ENCODE measurements around the gene MIDN.

MIDN gene

DNA sequence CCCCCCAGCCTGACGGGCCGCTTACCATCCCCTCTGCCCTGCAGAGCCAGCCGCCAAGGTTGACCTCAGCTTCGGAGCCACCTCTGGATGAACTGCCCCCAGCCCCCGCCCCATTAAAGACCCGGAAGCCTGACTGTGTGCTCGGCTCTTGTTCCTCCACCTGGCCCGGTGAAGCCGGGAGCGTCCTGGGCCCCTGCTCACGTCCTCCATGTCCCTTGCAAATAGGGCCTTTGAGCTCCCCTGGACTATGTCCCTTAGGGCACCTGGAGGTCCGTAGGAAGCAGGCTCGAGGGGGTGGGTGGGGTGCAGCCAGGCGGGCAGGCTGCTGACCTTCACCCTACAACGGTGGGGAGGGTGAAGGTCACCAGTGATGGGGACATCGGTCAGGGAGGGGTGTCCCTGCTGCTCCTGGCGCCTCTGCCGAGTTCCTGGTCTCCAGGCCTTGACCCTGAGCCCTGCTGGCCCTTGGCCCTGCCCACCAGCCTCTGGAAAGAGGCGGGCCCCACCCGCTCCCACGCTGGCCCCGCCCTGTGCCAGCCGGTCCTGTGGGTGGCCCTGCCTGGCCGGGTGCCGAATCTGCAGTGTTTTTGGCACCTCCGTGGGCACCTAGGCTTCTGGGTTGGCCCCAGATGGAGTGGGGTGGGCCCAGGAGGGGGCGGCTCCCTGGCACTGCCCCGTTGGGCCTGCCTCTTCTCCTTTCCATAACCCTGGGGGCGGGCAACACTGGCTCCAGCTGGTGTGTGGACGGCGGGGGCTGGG lies 3.5 kb upstream of the MIDN start:
- TF ChIP-seq ZNF561 (tag by site-specific recombination; IDR thresholded peaks at IDR 0.05; ENCODE audit: borderline replicate concordance) = peak; percentile 4; the same call in 1 of the 2 replicates
- TF ChIP-seq ZFHX2 (tag by site-specific recombination; conservative IDR thresholded peaks at IDR 0.05) = peak; percentile 88
- TF ChIP-seq GLI4 (tag by site-specific recombination; IDR thresholded peaks at IDR 0.05) = no peak
- TF ChIP-seq ZNF112 (tag by site-specific recombination; IDR thresholded peaks at IDR 0.05) = no peak
- TF ChIP-seq SP2 (tag by site-specific recombination; IDR thresholded peaks at IDR 0.05) = peak; percentile 63
- TF ChIP-seq, protein P1, sequence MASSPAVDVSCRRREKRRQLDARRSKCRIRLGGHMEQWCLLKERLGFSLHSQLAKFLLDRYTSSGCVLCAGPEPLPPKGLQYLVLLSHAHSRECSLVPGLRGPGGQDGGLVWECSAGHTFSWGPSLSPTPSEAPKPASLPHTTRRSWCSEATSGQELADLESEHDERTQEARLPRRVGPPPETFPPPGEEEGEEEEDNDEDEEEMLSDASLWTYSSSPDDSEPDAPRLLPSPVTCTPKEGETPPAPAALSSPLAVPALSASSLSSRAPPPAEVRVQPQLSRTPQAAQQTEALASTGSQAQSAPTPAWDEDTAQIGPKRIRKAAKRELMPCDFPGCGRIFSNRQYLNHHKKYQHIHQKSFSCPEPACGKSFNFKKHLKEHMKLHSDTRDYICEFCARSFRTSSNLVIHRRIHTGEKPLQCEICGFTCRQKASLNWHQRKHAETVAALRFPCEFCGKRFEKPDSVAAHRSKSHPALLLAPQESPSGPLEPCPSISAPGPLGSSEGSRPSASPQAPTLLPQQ (tag by site-specific recombination; IDR thresholded peaks at IDR 0.05) = peak; percentile 82
- TF ChIP-seq OSR2 (tag by site-specific recombination; IDR thresholded peaks at IDR 0.05) = 0 out of 2 replicates have a peak, but pooled peaks have one; percentile 2
- TF ChIP-seq ZNF335 (tag by site-specific recombination; conservative IDR thresholded peaks at IDR 0.05) = peak; percentile 66
- 0 out of 2 replicates have a peak, but pooled peaks have one; percentile 1 for TF ChIP-seq ZNF404 (tag by site-specific recombination; IDR thresholded peaks at IDR 0.05)
- peak; percentile 13; the same call in 1 of the 2 replicates for TF ChIP-seq ZXDB (tag by site-specific recombination; IDR thresholded peaks at IDR 0.05)
- TF ChIP-seq KLF10 (tag by site-specific recombination; IDR thresholded peaks at IDR 0.05) = no peak
- TF ChIP-seq KLF1 (tag by site-specific recombination; IDR thresholded peaks at IDR 0.05) = peak; percentile 85
- TF ChIP-seq, protein P2, sequence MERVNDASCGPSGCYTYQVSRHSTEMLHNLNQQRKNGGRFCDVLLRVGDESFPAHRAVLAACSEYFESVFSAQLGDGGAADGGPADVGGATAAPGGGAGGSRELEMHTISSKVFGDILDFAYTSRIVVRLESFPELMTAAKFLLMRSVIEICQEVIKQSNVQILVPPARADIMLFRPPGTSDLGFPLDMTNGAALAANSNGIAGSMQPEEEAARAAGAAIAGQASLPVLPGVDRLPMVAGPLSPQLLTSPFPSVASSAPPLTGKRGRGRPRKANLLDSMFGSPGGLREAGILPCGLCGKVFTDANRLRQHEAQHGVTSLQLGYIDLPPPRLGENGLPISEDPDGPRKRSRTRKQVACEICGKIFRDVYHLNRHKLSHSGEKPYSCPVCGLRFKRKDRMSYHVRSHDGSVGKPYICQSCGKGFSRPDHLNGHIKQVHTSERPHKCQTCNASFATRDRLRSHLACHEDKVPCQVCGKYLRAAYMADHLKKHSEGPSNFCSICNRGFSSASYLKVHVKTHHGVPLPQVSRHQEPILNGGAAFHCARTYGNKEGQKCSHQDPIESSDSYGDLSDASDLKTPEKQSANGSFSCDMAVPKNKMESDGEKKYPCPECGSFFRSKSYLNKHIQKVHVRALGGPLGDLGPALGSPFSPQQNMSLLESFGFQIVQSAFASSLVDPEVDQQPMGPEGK (tag by site-specific recombination; IDR thresholded peaks at IDR 0.05) = peak; percentile 92
- TF ChIP-seq, protein P3, sequence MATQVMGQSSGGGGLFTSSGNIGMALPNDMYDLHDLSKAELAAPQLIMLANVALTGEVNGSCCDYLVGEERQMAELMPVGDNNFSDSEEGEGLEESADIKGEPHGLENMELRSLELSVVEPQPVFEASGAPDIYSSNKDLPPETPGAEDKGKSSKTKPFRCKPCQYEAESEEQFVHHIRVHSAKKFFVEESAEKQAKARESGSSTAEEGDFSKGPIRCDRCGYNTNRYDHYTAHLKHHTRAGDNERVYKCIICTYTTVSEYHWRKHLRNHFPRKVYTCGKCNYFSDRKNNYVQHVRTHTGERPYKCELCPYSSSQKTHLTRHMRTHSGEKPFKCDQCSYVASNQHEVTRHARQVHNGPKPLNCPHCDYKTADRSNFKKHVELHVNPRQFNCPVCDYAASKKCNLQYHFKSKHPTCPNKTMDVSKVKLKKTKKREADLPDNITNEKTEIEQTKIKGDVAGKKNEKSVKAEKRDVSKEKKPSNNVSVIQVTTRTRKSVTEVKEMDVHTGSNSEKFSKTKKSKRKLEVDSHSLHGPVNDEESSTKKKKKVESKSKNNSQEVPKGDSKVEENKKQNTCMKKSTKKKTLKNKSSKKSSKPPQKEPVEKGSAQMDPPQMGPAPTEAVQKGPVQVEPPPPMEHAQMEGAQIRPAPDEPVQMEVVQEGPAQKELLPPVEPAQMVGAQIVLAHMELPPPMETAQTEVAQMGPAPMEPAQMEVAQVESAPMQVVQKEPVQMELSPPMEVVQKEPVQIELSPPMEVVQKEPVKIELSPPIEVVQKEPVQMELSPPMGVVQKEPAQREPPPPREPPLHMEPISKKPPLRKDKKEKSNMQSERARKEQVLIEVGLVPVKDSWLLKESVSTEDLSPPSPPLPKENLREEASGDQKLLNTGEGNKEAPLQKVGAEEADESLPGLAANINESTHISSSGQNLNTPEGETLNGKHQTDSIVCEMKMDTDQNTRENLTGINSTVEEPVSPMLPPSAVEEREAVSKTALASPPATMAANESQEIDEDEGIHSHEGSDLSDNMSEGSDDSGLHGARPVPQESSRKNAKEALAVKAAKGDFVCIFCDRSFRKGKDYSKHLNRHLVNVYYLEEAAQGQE (tag by site-specific recombination; IDR thresholded peaks at IDR 0.05) = 0 out of 2 replicates have a peak, but pooled peaks have one; percentile 1
- peak; percentile 1; the same call in 1 of the 2 replicates for TF ChIP-seq ZSCAN30 (tag by site-specific recombination; IDR thresholded peaks at IDR 0.05)
- TF ChIP-seq ZBTB20 (tag by site-specific recombination; IDR thresholded peaks at IDR 0.05) = 0 out of 2 replicates have a peak, but pooled peaks have one; percentile 15
- TF ChIP-seq, protein P4, sequence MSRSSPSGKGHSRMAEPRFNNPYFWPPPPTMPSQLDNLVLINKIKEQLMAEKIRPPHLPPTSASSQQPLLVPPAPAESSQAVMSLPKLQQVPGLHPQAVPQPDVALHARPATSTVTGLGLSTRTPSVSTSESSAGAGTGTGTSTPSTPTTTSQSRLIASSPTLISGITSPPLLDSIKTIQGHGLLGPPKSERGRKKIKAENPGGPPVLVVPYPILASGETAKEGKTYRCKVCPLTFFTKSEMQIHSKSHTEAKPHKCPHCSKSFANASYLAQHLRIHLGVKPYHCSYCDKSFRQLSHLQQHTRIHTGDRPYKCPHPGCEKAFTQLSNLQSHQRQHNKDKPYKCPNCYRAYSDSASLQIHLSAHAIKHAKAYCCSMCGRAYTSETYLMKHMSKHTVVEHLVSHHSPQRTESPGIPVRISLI (tag by site-specific recombination; IDR thresholded peaks at IDR 0.05) = no peak
- TF ChIP-seq ZNF610 (tag by site-specific recombination; IDR thresholded peaks at IDR 0.05; ENCODE audit: borderline replicate concordance) = no peak
- TF ChIP-seq ZFP69B (tag by site-specific recombination; IDR thresholded peaks at IDR 0.05) = peak; percentile 85
- TF ChIP-seq KLF8 (tag by site-specific recombination; IDR thresholded peaks at IDR 0.05) = peak; percentile 35
- no peak for TF ChIP-seq ZFP3 (tag by site-specific recombination; IDR thresholded peaks at IDR 0.05; ENCODE audit: low read depth)
- TF ChIP-seq SP3 (tag by site-specific recombination; IDR thresholded peaks at IDR 0.05) = peak; percentile 35
- TF ChIP-seq GLIS2 (tag by site-specific recombination; IDR thresholded peaks at IDR 0.05) = peak; percentile 10; the same call in 1 of the 2 replicates
- TF ChIP-seq EGR2 (tag by site-specific recombination; IDR thresholded peaks at IDR 0.05; ENCODE audit: low read depth) = peak; percentile 70
- TF ChIP-seq, protein P5, sequence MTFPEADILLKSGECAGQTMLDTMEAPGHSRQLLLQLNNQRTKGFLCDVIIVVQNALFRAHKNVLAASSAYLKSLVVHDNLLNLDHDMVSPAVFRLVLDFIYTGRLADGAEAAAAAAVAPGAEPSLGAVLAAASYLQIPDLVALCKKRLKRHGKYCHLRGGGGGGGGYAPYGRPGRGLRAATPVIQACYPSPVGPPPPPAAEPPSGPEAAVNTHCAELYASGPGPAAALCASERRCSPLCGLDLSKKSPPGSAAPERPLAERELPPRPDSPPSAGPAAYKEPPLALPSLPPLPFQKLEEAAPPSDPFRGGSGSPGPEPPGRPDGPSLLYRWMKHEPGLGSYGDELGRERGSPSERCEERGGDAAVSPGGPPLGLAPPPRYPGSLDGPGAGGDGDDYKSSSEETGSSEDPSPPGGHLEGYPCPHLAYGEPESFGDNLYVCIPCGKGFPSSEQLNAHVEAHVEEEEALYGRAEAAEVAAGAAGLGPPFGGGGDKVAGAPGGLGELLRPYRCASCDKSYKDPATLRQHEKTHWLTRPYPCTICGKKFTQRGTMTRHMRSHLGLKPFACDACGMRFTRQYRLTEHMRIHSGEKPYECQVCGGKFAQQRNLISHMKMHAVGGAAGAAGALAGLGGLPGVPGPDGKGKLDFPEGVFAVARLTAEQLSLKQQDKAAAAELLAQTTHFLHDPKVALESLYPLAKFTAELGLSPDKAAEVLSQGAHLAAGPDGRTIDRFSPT (tag by site-specific recombination; IDR thresholded peaks at IDR 0.05) = peak; percentile 80
- no peaks in the 10 kb centered on the region for H3K9me3 ChIP-seq (ENCODE audit: control insufficient read depth, insufficient read depth, low read depth, low read length)
- POLR2A ChIA-PET = interaction anchor here (0.5 to 7.7 kb wide), 12 partner anchors 8 to 164 kb away, joined by 3 to 231 read pairs (median 10); partner anchors contain the start of genes CIRBP, FAM174C and GPX4
- peaks cover 8% of the 10 kb centered on the region for H3K4me1 ChIP-seq (ENCODE audit: control insufficient read depth, insufficient read depth, low read length)
- CTCF ChIA-PET = interaction anchor here (0.6 to 5.5 kb wide), 45 partner anchors 8 to 487 kb away, joined by 3 to 299 read pairs (median 4); partner anchors contain the start of genes CIRBP, FAM174C, GPX4 and KISS1R
- peak overlapping the region; percentile 53; the same call in 1 of the 2 replicates for H3K27ac ChIP-seq (ENCODE audit: extremely low read depth, low read depth, low read length)
- peaks cover 0 to 11% of the 10 kb centered on the region in 2 experiments; a peak in 1 of 3 replicates for H3K36me3 ChIP-seq (ENCODE audit: control insufficient read depth in 2 of 2, insufficient read depth in 1 of 2, low read length in 2 of 2)
- H3K4me3 ChIP-seq (ENCODE audit: low read depth, low read length) = no peak overlapping the region
